Measurements from ENCODE around the gene SYNJ2. TPM values are rescaled to one million over a fixed set of nuclear protein-coding genes. Genes with fewer than 3 reads are reported as not detected.

Gene SYNJ2
- total and polyA plus RNA-seq, 7 experiments from 2014 or later = 12.0 to 36.6 (median 22.5) TPM

GRCh38 chr6:157941101-157941863, 40.4 kb upstream of the SYNJ2 start:
- no peaks in the 10 kb centered on the region for H3K9me3 Mint-ChIP-seq
- H3K27me3 Mint-ChIP-seq = no peaks in the 10 kb centered on the region
- Histone ChIP-seq H3K36me3 (ENCODE audit: control insufficient read depth in 2 of 3, insufficient read depth in 3 of 3, low read length in 3 of 3) (peaks cover 0 to 70% (median 11%) of the 10 kb centered on the region in 3 experiments), H3K4me3 (ENCODE audit: low read length) (no peak overlapping the region), H3K9me3 (ENCODE audit: control insufficient read depth in 2 of 3, low read length in 3 of 3) (no peaks in the 10 kb centered on the region), H3K4me1 (ENCODE audit: control insufficient read depth in 2 of 2, insufficient read depth in 2 of 2, low read length in 2 of 2) (no peaks in the 10 kb centered on the region), H3K27me3 (ENCODE audit: control insufficient read depth in 2 of 2, insufficient read depth in 2 of 2, low read length in 2 of 2) (no peaks in the 10 kb centered on the region), H3K27ac (ENCODE audit: low read depth, low read length) (no peak overlapping the region)
- intact Hi-C loops (cut with micrococcal nuclease) = loop anchor here in 1 of 2 donors (10.0 kb wide), 1 partner anchor 626 kb away; no protein-coding TSS in a partner anchor
- peak overlapping the region in 3 of 9 donors; percentile 16 to 53 (median 25) for H3K27ac Mint-ChIP-seq
- peaks cover 0 to 25% (median 4%) of the 10 kb centered on the region in 7 donors for H3K4me1 Mint-ChIP-seq
- CTCF ChIA-PET = no interaction called here
- H3K36me3 Mint-ChIP-seq = peaks cover 11 to 58% (median 37%) of the 10 kb centered on the region in 5 donors
- H3K4me3 Mint-ChIP-seq = no peak overlapping the region
- no peak for DNase-seq
- ATAC-seq = no peak
- POLR2A ChIA-PET = no interaction called here

- intact Hi-C loops (cut with micrococcal nuclease) = loop anchor here in 1 of 2 donors (10.0 kb wide), 1 partner anchor 628 kb away; no protein-coding TSS in a partner anchor
- no peak overlapping the region for H3K4me3 Mint-ChIP-seq
- POLR2A ChIA-PET = interaction anchor here (0.6 kb wide), 1 partner anchor 83 kb away, joined by 3 read pairs; no protein-coding TSS in a partner anchor
These were observed 39.3 kb upstream of the SYNJ2 start for GRCh38 chr6:157942351-157942750.

GRCh38 chr6:157943249-157943963, 38.3 kb upstream of the SYNJ2 start:
- peak overlapping the region in 3 of 9 donors; percentile 40 to 61 (median 49) for H3K27ac Mint-ChIP-seq
- DNase-seq (no peak), ATAC-seq (no peak)
- CTCF ChIA-PET = no interaction called here
- POLR2A ChIA-PET = no interaction called here
- peaks cover 0 to 30% (median 5%) of the 10 kb centered on the region in 7 donors for H3K4me1 Mint-ChIP-seq
- no peaks in the 10 kb centered on the region for H3K9me3 ChIP-seq (ENCODE audit: control insufficient read depth in 2 of 3, low read length in 3 of 3)
- peaks cover 11 to 46% (median 37%) of the 10 kb centered on the region in 5 donors for H3K36me3 Mint-ChIP-seq
- H3K4me3 ChIP-seq (ENCODE audit: low read length) = no peak overlapping the region
- no peak overlapping the region for H3K27ac ChIP-seq (ENCODE audit: low read depth, low read length)
- no peak overlapping the region for H3K4me3 Mint-ChIP-seq
- H3K27me3 ChIP-seq (ENCODE audit: control insufficient read depth in 2 of 2, insufficient read depth in 2 of 2, low read length in 2 of 2) = no peaks in the 10 kb centered on the region
- H3K4me1 ChIP-seq (ENCODE audit: control insufficient read depth in 2 of 2, insufficient read depth in 2 of 2, low read length in 2 of 2) = no peaks in the 10 kb centered on the region
- intact Hi-C loops (cut with micrococcal nuclease) = loop anchor here in 1 of 2 donors (10.0 kb wide), 1 partner anchor 629 kb away; no protein-coding TSS in a partner anchor
- H3K27me3 Mint-ChIP-seq = no peaks in the 10 kb centered on the region
- peaks cover 0 to 63% (median 11%) of the 10 kb centered on the region in 3 experiments for H3K36me3 ChIP-seq (ENCODE audit: control insufficient read depth in 2 of 3, insufficient read depth in 3 of 3, low read length in 3 of 3)
- peaks cover 0 to 8% (median 0%) of the 10 kb centered on the region in 11 donors for H3K9me3 Mint-ChIP-seq

More at GRCh38 chr6:157942351-157942750, 39.3 kb upstream of the SYNJ2 start:
- CTCF ChIA-PET = no interaction called here
- peak overlapping the region in 2 of 9 donors; percentile 7 to 53 for H3K27ac Mint-ChIP-seq
- no peaks in the 10 kb centered on the region for H3K27me3 ChIP-seq (ENCODE audit: control insufficient read depth in 2 of 2, insufficient read depth in 2 of 2, low read length in 2 of 2)
- DNase-seq = no peak
- no peak overlapping the region for H3K4me3 ChIP-seq (ENCODE audit: low read length)
- H3K27ac ChIP-seq (ENCODE audit: low read depth, low read length) = no peak overlapping the region
- no peaks in the 10 kb centered on the region for H3K4me1 ChIP-seq (ENCODE audit: control insufficient read depth in 2 of 2, insufficient read depth in 2 of 2, low read length in 2 of 2)
- H3K36me3 Mint-ChIP-seq = peaks cover 11 to 54% (median 37%) of the 10 kb centered on the region in 5 donors
- H3K36me3 ChIP-seq (ENCODE audit: control insufficient read depth in 2 of 3, insufficient read depth in 3 of 3, low read length in 3 of 3) = peaks cover 0 to 66% (median 11%) of the 10 kb centered on the region in 3 experiments
- no peaks in the 10 kb centered on the region for H3K27me3 Mint-ChIP-seq
- ATAC-seq = no peak
- H3K9me3 Mint-ChIP-seq = peaks cover 0 to 3% (median 0%) of the 10 kb centered on the region in 11 donors
- H3K9me3 ChIP-seq (ENCODE audit: control insufficient read depth in 2 of 3, low read length in 3 of 3) = no peaks in the 10 kb centered on the region
- peaks cover 0 to 30% (median 5%) of the 10 kb centered on the region in 7 donors for H3K4me1 Mint-ChIP-seq

- Mint-ChIP-seq H3K27me3 (peaks cover 0 to 4% (median 0%) of the 10 kb centered on the region in 5 donors), H3K27ac (peak overlapping the region in 3 of 9 donors; percentile 13 to 61 (median 40)), H3K4me3 (no peak overlapping the region), H3K36me3 (peaks cover 9 to 45% (median 36%) of the 10 kb centered on the region in 5 donors), H3K9me3 (peaks cover 0 to 13% (median 0%) of the 10 kb centered on the region in 11 donors), H3K4me1 (peaks cover 0 to 30% (median 5%) of the 10 kb centered on the region in 7 donors)
- Histone ChIP-seq H3K4me1 (ENCODE audit: control insufficient read depth in 2 of 2, insufficient read depth in 2 of 2, low read length in 2 of 2) (no peaks in the 10 kb centered on the region), H3K4me3 (ENCODE audit: low read length) (no peak overlapping the region), H3K27ac (ENCODE audit: low read depth, low read length) (no peak overlapping the region), H3K36me3 (ENCODE audit: control insufficient read depth in 2 of 3, insufficient read depth in 3 of 3, low read length in 3 of 3) (peaks cover 0 to 58% (median 10%) of the 10 kb centered on the region in 3 experiments), H3K27me3 (ENCODE audit: control insufficient read depth in 2 of 2, insufficient read depth in 2 of 2, low read length in 2 of 2) (no peaks in the 10 kb centered on the region), H3K9me3 (ENCODE audit: control insufficient read depth in 2 of 3, low read length in 3 of 3) (no peaks in the 10 kb centered on the region)
- POLR2A ChIA-PET = no interaction called here
- DNase-seq = no peak
- intact Hi-C loops (cut with micrococcal nuclease) = loop anchor here in 1 of 2 donors (10.0 kb wide), 1 partner anchor 629 kb away; no protein-coding TSS in a partner anchor
- no peak for ATAC-seq
- CTCF ChIA-PET = no interaction called here
These were observed 37.7 kb upstream of the SYNJ2 start for GRCh38 chr6:157943964-157944283.

- ATAC-seq (no peak), DNase-seq (peak in 1 of 9 donors; percentile 39)
- Mint-ChIP-seq H3K27me3 (peaks cover 0 to 13% (median 0%) of the 10 kb centered on the region in 5 donors), H3K4me1 (peaks cover 0 to 26% (median 5%) of the 10 kb centered on the region in 7 donors), H3K27ac (peak overlapping the region in 8 of 9 donors; percentile 5 to 82 (median 66)), H3K36me3 (peaks cover 4 to 38% (median 35%) of the 10 kb centered on the region in 5 donors), H3K4me3 (no peak overlapping the region), H3K9me3 (peaks cover 0 to 26% (median 5%) of the 10 kb centered on the region in 11 donors)
- CTCF ChIA-PET = no interaction called here
- H3K9me3 ChIP-seq (ENCODE audit: control insufficient read depth in 2 of 3, low read length in 3 of 3) = no peaks in the 10 kb centered on the region
- intact Hi-C loops (cut with micrococcal nuclease) = loop anchor here (5.0 to 10.0 kb wide), 4 partner anchors 37 to 630 kb away; partner anchors contain the start of gene SYNJ2 (in 1 of the 2)
- no peaks in the 10 kb centered on the region for H3K4me1 ChIP-seq (ENCODE audit: control insufficient read depth in 2 of 2, insufficient read depth in 2 of 2, low read length in 2 of 2)
- no peak overlapping the region for H3K27ac ChIP-seq (ENCODE audit: low read depth, low read length)
- no peaks in the 10 kb centered on the region for H3K27me3 ChIP-seq (ENCODE audit: control insufficient read depth in 2 of 2, insufficient read depth in 2 of 2, low read length in 2 of 2)
- POLR2A ChIA-PET = no interaction called here
- H3K4me3 ChIP-seq (ENCODE audit: low read length) = no peak overlapping the region
- peaks cover 0 to 45% (median 0%) of the 10 kb centered on the region in 3 experiments for H3K36me3 ChIP-seq (ENCODE audit: control insufficient read depth in 2 of 3, insufficient read depth in 3 of 3, low read length in 3 of 3)
These were observed 36.4 kb upstream of the SYNJ2 start for GRCh38 chr6:157944983-157945931.
